HG03064 (cell line): ENCODE data around the gene STK4.

Source experiments
- ATAC-seq: cut with Tn5 transposase; IDR thresholded peaks from one replicate; pipeline ENCODE4 v1.9.1; 2021; ENCODE audit warnings: low read depth; ENCODE audit not compliant: unreplicated experiment

Gene STK4

GRCh38 chr20:45101333-45101850, 135.1 kb downstream of the STK4 start:
- ATAC-seq: no peak

GRCh38 chr20:45103072-45103471, 136.8 kb downstream of the STK4 start:
- ATAC-seq: no peak

GRCh38 chr20:45104786-45105185, 138.5 kb downstream of the STK4 start:
- no peak for ATAC-seq

- ATAC-seq: no peak
Observed at GRCh38 chr20:45105317-45105716, 139.0 kb downstream of the STK4 start.

- no peak for ATAC-seq
Observed at GRCh38 chr20:45109634-45110033, 143.3 kb downstream of the STK4 start.

- no peak for ATAC-seq
Observed at GRCh38 chr20:45110301-45110700, 144.0 kb downstream of the STK4 start.

- ATAC-seq: no peak
Observed at GRCh38 chr20:45111285-45111684, 145.0 kb downstream of the STK4 start.

GRCh38 chr20:45111799-45112471, 145.6 kb downstream of the STK4 start:
- ATAC-seq: no peak

GRCh38 chr20:45112754-45113153, 146.4 kb downstream of the STK4 start:
- ATAC-seq: no peak

- ATAC-seq: no peak
Observed at GRCh38 chr20:45113865-45114264, 147.6 kb downstream of the STK4 start.

- no peak for ATAC-seq
Observed at GRCh38 chr20:45114465-45115385, 148.4 kb downstream of the STK4 start, which contains the start of gene WFDC5. Gene WFDC5 (minus strand): TSS chr20:45115174. CDS start chr20:45115083, 91 bp downstream.

- no peak for ATAC-seq
Observed at GRCh38 chr20:45115386-45115774, 149.1 kb downstream of the STK4 start.

- no peak for ATAC-seq
Observed at GRCh38 chr20:45115829-45116228, 149.5 kb downstream of the STK4 start.

GRCh38 chr20:45117581-45117980, 151.3 kb downstream of the STK4 start:
- ATAC-seq: no peak

GRCh38 chr20:45118028-45118427, 151.7 kb downstream of the STK4 start:
- no peak for ATAC-seq

- ATAC-seq: no peak
Observed at GRCh38 chr20:45119556-45120266, 153.4 kb downstream of the STK4 start.

- ATAC-seq: no peak
Observed at GRCh38 chr20:45121388-45121787, 155.1 kb downstream of the STK4 start.

- ATAC-seq: no peak
Observed at GRCh38 chr20:45124365-45124764, 158.1 kb downstream of the STK4 start, which contains the start of gene WFDC12. Gene WFDC12 (minus strand): TSS chr20:45124465. CDS start chr20:45124447, 18 bp downstream.

- no peak for ATAC-seq
Observed at GRCh38 chr20:45128099-45128498, 161.8 kb downstream of the STK4 start.
